ENCODE data around the gene FOXC2.

Gene FOXC2

GRCh38 chr16:86571530-86571915 lies 4.9 kb downstream of the FOXC2 start (continued):
- TF ChIP-seq TSHZ2 (CRISPR knock-in tag; IDR thresholded peaks at IDR 0.05), result no peak
- no peak for TF ChIP-seq BACH2 (CRISPR knock-in tag; IDR thresholded peaks at IDR 0.05; ENCODE audit: borderline replicate concordance)
- TF ChIP-seq OSR1 (CRISPR knock-in tag; IDR thresholded peaks at IDR 0.05), result no peak
- TF ChIP-seq CREB5 (CRISPR knock-in tag; IDR thresholded peaks at IDR 0.05; ENCODE audit: low read depth), result no peak
- TF ChIP-seq ZFP3 (CRISPR knock-in tag; IDR thresholded peaks at IDR 0.05), result no peak
- no peak for TF ChIP-seq ZNF8 (CRISPR knock-in tag; IDR thresholded peaks at IDR 0.05)

- ATAC-seq, result no peak
- TF ChIP-seq TOX (CRISPR knock-in tag; IDR thresholded peaks at IDR 0.05; ENCODE audit: borderline replicate concordance) (no peak), ZFP30 (CRISPR knock-in tag; IDR thresholded peaks at IDR 0.05) (no peak), ZNF565 (CRISPR knock-in tag; conservative IDR thresholded peaks at IDR 0.05; ENCODE audit: low read depth) (no peak), SNAI2 (CRISPR knock-in tag; IDR thresholded peaks at IDR 0.05) (no peak)
Observed at GRCh38 chr16:86572041-86572521, 5.5 kb downstream of the FOXC2 start.

GRCh38 chr16:86572606-86573005 lies 6.0 kb downstream of the FOXC2 start:
- TF ChIP-seq CREB5 (CRISPR knock-in tag; IDR thresholded peaks at IDR 0.05; ENCODE audit: low read depth) (no peak), TOX (CRISPR knock-in tag; IDR thresholded peaks at IDR 0.05; ENCODE audit: borderline replicate concordance) (no peak), ESRRG (CRISPR knock-in tag; IDR thresholded peaks at IDR 0.05) (no peak), SNAI2 (CRISPR knock-in tag; IDR thresholded peaks at IDR 0.05) (no peak), ZNF8 (CRISPR knock-in tag; IDR thresholded peaks at IDR 0.05) (no peak), PATZ1 (CRISPR knock-in tag; IDR thresholded peaks at IDR 0.05; ENCODE audit: borderline replicate concordance) (no peak), ISL1 (CRISPR knock-in tag; IDR thresholded peaks at IDR 0.05) (no peak), TCF4 (CRISPR knock-in tag; IDR thresholded peaks at IDR 0.05; ENCODE audit: borderline replicate concordance) (no peak), GLIS3 (CRISPR knock-in tag; IDR thresholded peaks at IDR 0.05) (no peak), PPARA (CRISPR knock-in tag; IDR thresholded peaks at IDR 0.05; ENCODE audit: borderline replicate concordance) (no peak), ZNF565 (CRISPR knock-in tag; conservative IDR thresholded peaks at IDR 0.05; ENCODE audit: low read depth) (no peak), CSRNP3 (CRISPR knock-in tag; IDR thresholded peaks at IDR 0.05) (no peak), ZC3H10 (CRISPR knock-in tag; IDR thresholded peaks at IDR 0.05) (no peak), TSHZ2 (CRISPR knock-in tag; IDR thresholded peaks at IDR 0.05) (no peak), CSDC2 (CRISPR knock-in tag; IDR thresholded peaks at IDR 0.05) (no peak), RARB (CRISPR knock-in tag; IDR thresholded peaks at IDR 0.05) (no peak), POU6F1 (CRISPR knock-in tag; IDR thresholded peaks at IDR 0.05; ENCODE audit: borderline replicate concordance, low read depth) (no peak), OSR1 (CRISPR knock-in tag; IDR thresholded peaks at IDR 0.05) (no peak)

More at GRCh38 chr16:86572606-86573005, 6.0 kb downstream of the FOXC2 start:
- ATAC-seq, result no peak
